Endothelial cell of umbilical vein (primary cell): ENCODE measurements around the gene CDH2. TPM values are rescaled to one million over a fixed set of nuclear protein-coding genes. Genes with fewer than 3 reads are reported as not detected.

Source experiments
- BruUV-seq: library from RNA; stranded (reverse); fragments of 400-500 nt; replicated peaks from 2 replicates; lab custom pipeline; 2021; lab: Mats Ljungman, UMichigan
- CTCF ChIA-PET: fragments of 300-600, 350-600 bp; sonication (Branson Sonifier 250); formaldehyde crosslinking; loops from one replicate; lab custom pipeline; 2021; ENCODE audit warnings: antibody characterized with exemption, inconsistent platforms; lab: Charles Lee
- POLR2A ChIA-PET: fragments of 300-600, 350-600 bp; sonication (Branson Sonifier 250); formaldehyde crosslinking; loops from one replicate; lab custom pipeline; 2021; ENCODE audit warnings: antibody characterized with exemption, inconsistent platforms; lab: Charles Lee
- DNase-seq: peaks from one replicate; pipeline ENCODE4 v3.0.0-alpha.2; 2011; ENCODE audit warnings: low read depth, low spot score
- FAIRE-seq: peaks from 2 replicates; lab custom pipeline; 2011; peaks lifted over from hg19 to GRCh38; lab: Jason Lieb, UNC
- H2AFZ ChIP-seq: 2 replicates; pipeline ENCODE4 v1.6.0; 2012; ENCODE audit warnings: low read depth, low read length, control low read depth, inconsistent platforms
- H3K27ac ChIP-seq: 2 replicates; pipeline ENCODE4 v1.5.1; 2011; ENCODE audit warnings: low read depth, mild to moderate bottlenecking, control low read depth, low read length, moderate library complexity; ENCODE audit not compliant: insufficient read depth
- H3K27me3 ChIP-seq, 2 experiments: 2 replicates each; pipeline versions ENCODE4 v1.6.0 to v1.6.1; 2011; ENCODE audit warnings: low read length in 2 of 2, mixed read lengths in 1 of 2; ENCODE audit not compliant: control insufficient read depth in 2 of 2, insufficient read depth in 2 of 2
- H3K36me3 ChIP-seq, 2 experiments: 2 replicates in 1 of 2; 3 replicates in 1 of 2; pipeline ENCODE4 v1.5.1; 2011; ENCODE audit warnings: low read length in 2 of 2, mild to moderate bottlenecking in 1 of 2, moderate library complexity in 1 of 2; ENCODE audit not compliant: control insufficient read depth in 2 of 2, insufficient read depth in 2 of 2; ENCODE audit errors: extremely low read depth in 1 of 2
- H3K4me1 ChIP-seq: 3 replicates; pipeline ENCODE4 v1.5.1; 2011; ENCODE audit warnings: mild to moderate bottlenecking, low read length; ENCODE audit not compliant: control insufficient read depth, insufficient read depth; ENCODE audit errors: extremely low read depth
- H3K4me2 ChIP-seq: 2 replicates; pipeline ENCODE4 v1.6.1; 2011; ENCODE audit warnings: low read length, control low read depth, mixed read lengths; ENCODE audit not compliant: insufficient read depth
- H3K4me3 ChIP-seq, 3 experiments: fragments of 200-600 bp in 1 of 3; sonication (generic), shearing (Covaris generic) in 1 of 3; replicated peaks in 1 of 3; 2 replicates each; pipeline ENCODE4 v1.5.1; 2011 to 2016; ENCODE audit warnings: control low read depth in 3 of 3, low read length in 3 of 3, mild to moderate bottlenecking in 2 of 3, inconsistent platforms in 1 of 3, low read depth in 1 of 3, moderate library complexity in 1 of 3; ENCODE audit not compliant: insufficient read depth in 1 of 3
- H3K79me2 ChIP-seq: 2 replicates; pipeline ENCODE4 v1.6.0; 2012; ENCODE audit warnings: low read length, inconsistent platforms; ENCODE audit not compliant: control insufficient read depth, insufficient read depth
- H3K9ac ChIP-seq: replicated peaks from 2 replicates; pipeline ENCODE3; 2011; ENCODE audit warnings: low read length, control low read depth; ENCODE audit not compliant: insufficient read depth; ENCODE audit errors: extremely low read depth
- H3K9me1 ChIP-seq: replicated peaks from 3 replicates; pipeline ENCODE4 v1.6.0; 2011; ENCODE audit warnings: mild to moderate bottlenecking, low read length; ENCODE audit not compliant: control insufficient read depth, insufficient read depth; ENCODE audit errors: extremely low read depth
- H3K9me3 ChIP-seq: replicated peaks from 2 replicates; pipeline ENCODE4 v1.5.1; 2012; ENCODE audit warnings: low read length, inconsistent platforms; ENCODE audit not compliant: control insufficient read depth, insufficient read depth
- H4K20me1 ChIP-seq: replicated peaks from 2 replicates; pipeline ENCODE3; 2011; ENCODE audit warnings: mild to moderate bottlenecking, low read length; ENCODE audit not compliant: control insufficient read depth, insufficient read depth; ENCODE audit errors: extremely low read depth
- EZH2 ChIP-seq: IDR thresholded peaks from 2 replicates; pipeline ENCODE4 v1.6.1; 2012; ENCODE audit warnings: borderline replicate concordance, low read depth, mild to moderate bottlenecking, moderate library complexity, low read length, inconsistent platforms; ENCODE audit not compliant: severe bottlenecking
- FOS ChIP-seq: IDR thresholded peaks from 2 replicates; pipeline ENCODE4 v1.6.1; 2011; ENCODE audit warnings: mild to moderate bottlenecking, low read length, moderate library complexity, borderline replicate concordance; ENCODE audit not compliant: insufficient read depth
- GATA2 ChIP-seq: IDR thresholded peaks from 2 replicates; pipeline ENCODE4 v1.7.0; 2011; ENCODE audit warnings: low read depth, mild to moderate bottlenecking, moderate library complexity, mixed read lengths, low read length; ENCODE audit not compliant: insufficient read length, insufficient read depth
- JUN ChIP-seq: IDR thresholded peaks from 2 replicates; pipeline ENCODE4 v1.6.1; 2011; ENCODE audit warnings: borderline replicate concordance, low read depth; ENCODE audit not compliant: insufficient read length, insufficient read depth
- MYC ChIP-seq: IDR thresholded peaks from one replicate; pipeline ENCODE4 v1.6.1; 2011; ENCODE audit warnings: mild to moderate bottlenecking, low read depth, low read length
- POLR2A ChIP-seq: IDR thresholded peaks from 2 replicates; pipeline ENCODE4 v1.6.1; 2012; ENCODE audit warnings: low read depth, mild to moderate bottlenecking, control low read depth, low read length
- POLR2AphosphoS5 ChIP-seq: IDR thresholded peaks from 2 replicates; pipeline ENCODE4 v1.6.1; 2012; ENCODE audit warnings: low read depth, mild to moderate bottlenecking, control low read depth, low read length, moderate library complexity; ENCODE audit not compliant: insufficient read depth
- dilution Hi-C: fragments of 300-500 bp; cut with MboI; formaldehyde crosslinking; loops from one replicate; pipeline ENCODE4 v1.15.0; 2019; ENCODE audit warnings: low sequenced_read_pairs; ENCODE audit not compliant: extremely low pct_ligation_motif_present
- intact Hi-C: fragments of 100-400 bp; cut with micrococcal nuclease; formaldehyde crosslinking; loops from one replicate; pipeline ENCODE4 v1.10.0; 2022
- polyA plus RNA-seq, 4 experiments: library from polyadenylated mRNA; depleted of rRNA in 3 of 4; stranded (reverse) in 3 of 4; unstranded in 1 of 4; fragments of >200 nt; gene quantifications; 2 replicates each; pipeline versions ENCODE4 v1.2.1 to v1.2.3, GENCODE V29; 2011 to 2012; ENCODE audit warnings: missing spikeins in 1 of 4
- total RNA-seq: library from RNA; stranded (reverse); gene quantifications from 2 replicates; pipeline ENCODE4 v1.2.3, GENCODE V29; 2021
- TF ChIP-seq, protein P1 (sequence below): IDR thresholded peaks from 2 replicates; pipeline ENCODE4 v1.6.1; 2011; ENCODE audit not compliant: insufficient read depth, insufficient read length
- TF ChIP-seq, protein P2 (sequence below), 2 donors: IDR thresholded peaks; 1 replicate in 1 of 2; 2 replicates in 1 of 2; pipeline ENCODE4 v1.5.1; 2011; ENCODE audit warnings: low read length in 2 of 2, mild to moderate bottlenecking in 2 of 2, moderate library complexity in 2 of 2, control low read depth in 1 of 2, inconsistent platforms in 1 of 2, low read depth in 1 of 2; ENCODE audit not compliant: insufficient read depth in 1 of 2; ENCODE audit errors: extremely low read depth in 1 of 2

The CDH2 gene
- total and polyA plus RNA-seq, 2 donors (not counting 3 experiments of a cell fraction or from before 2014, with no cell fraction given), result 37.6 to 59.5 TPM

DNA sequence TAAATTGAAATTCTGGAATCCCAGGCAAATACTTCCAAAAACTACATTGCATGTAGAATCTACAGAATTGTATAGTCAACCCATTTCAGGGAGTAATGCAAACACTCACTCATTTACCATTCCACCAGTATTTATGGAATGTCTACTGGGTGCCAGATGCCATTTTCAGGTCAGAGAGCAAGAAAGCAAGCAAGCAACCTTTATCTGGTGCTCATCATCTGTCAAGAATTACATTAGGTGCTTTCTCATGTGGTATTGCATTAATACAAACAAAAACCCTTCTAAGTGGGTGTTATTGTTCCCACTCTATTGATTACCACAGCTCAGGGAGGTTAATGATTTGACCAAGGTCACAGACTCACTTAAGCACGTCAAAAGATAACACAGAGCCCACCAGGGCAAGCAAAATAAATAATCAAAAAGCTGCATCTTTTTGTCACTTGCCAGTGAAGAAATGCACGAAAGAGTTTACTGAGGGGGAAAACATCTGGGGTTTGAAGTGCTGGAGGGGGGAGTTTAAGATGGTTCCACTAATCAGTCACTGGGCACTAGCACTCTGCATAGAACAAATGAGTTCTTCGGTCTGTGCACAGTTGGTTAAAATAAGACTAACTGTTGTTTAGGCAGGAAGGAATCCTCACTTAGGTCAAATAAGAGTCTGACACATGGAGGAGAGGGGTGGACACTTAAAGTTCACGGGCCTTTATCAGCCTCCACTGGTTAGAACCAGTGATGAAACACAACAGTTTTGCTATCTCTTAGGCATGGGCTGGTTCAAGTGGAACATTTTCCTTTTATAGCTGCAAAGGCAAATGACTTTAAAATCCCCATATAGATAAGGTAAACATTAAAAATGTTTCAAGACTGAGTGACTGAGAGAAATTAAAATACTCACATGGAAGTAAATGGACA, 208.8 kb downstream of the CDH2 start:
- Histone ChIP-seq H2AFZ (no peak overlapping the region), H3K27me3 (no peaks in the 10 kb centered on the region), H3K4me2 (no peak overlapping the region), H3K79me2 (no peaks in the 10 kb centered on the region), H3K4me1 (peaks cover 3% of the 10 kb centered on the region), H3K36me3 (peaks cover 0 to 4% of the 10 kb centered on the region in 2 experiments), H3K4me3 (no peak overlapping the region), H4K20me1 (no peaks in the 10 kb centered on the region), H3K9me1 (peaks cover 3% of the 10 kb centered on the region), H3K9ac (no peak overlapping the region), H3K27ac (no peak overlapping the region), H3K9me3 (no peaks in the 10 kb centered on the region)
- DNase-seq, result no peak
- BruUV-seq, result no TSS peak
- intact Hi-C loops, result no loop called here
- ChIA-PET POLR2A (no interaction called here), CTCF (interaction anchor here (1.1 kb wide), 1 partner anchor 218 kb away, joined by 3 read pairs; no protein-coding TSS in a partner anchor)
- dilution Hi-C loops, result no loop called here
- TF ChIP-seq JUN (no peak), GATA2 (no peak), EZH2 (no peak), FOS (no peak), POLR2AphosphoS5 (no peak), POLR2A (no peak), MYC (no peak)
- TF ChIP-seq, protein P1, sequence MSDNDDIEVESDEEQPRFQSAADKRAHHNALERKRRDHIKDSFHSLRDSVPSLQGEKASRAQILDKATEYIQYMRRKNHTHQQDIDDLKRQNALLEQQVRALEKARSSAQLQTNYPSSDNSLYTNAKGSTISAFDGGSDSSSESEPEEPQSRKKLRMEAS, result no peak
- TF ChIP-seq, protein P2, sequence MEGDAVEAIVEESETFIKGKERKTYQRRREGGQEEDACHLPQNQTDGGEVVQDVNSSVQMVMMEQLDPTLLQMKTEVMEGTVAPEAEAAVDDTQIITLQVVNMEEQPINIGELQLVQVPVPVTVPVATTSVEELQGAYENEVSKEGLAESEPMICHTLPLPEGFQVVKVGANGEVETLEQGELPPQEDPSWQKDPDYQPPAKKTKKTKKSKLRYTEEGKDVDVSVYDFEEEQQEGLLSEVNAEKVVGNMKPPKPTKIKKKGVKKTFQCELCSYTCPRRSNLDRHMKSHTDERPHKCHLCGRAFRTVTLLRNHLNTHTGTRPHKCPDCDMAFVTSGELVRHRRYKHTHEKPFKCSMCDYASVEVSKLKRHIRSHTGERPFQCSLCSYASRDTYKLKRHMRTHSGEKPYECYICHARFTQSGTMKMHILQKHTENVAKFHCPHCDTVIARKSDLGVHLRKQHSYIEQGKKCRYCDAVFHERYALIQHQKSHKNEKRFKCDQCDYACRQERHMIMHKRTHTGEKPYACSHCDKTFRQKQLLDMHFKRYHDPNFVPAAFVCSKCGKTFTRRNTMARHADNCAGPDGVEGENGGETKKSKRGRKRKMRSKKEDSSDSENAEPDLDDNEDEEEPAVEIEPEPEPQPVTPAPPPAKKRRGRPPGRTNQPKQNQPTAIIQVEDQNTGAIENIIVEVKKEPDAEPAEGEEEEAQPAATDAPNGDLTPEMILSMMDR (IDR thresholded peaks at IDR 0.05; ENCODE audit: extremely low read depth in 1 of 2, insufficient read depth in 1 of 2, low read depth in 1 of 2, low read length in 2 of 2), result no peak
- FAIRE-seq, result no peak
